NCI-H345 (cell line): ENCODE measurements around the gene ATP9B.
"Not testable (repeated sequence)": the region's sequence is repeated elsewhere in the genome, so short reads cannot be mapped to it uniquely, and the experiment has no call there.

Source experiments
- DNase-seq: peaks from one replicate; lab custom pipeline; 2025; lab: John Stamatoyannopoulos, UW

ATP9B gene

DNA sequence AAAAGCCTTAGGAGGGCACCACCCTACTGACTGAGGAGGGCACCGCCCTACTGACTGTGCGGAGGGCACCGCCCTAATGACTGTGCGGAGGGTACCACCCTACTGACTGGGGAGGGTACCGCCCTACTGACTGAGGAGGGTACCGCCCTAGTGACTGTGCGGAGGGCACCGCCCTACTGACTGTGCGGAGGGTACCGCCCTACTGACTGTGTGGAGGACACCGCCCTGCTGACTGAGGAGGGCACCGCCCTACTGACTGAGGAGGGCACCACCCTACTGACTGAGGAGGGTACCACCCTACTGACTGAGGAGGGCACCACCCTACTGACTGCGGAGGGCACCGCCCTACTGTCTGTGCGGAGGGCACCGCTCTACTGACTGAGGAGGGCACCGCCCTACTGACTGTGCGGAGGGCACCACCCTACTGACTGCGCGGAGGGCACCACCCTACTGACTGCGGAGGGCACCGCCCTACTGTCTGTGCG, 176.4 kb downstream of the ATP9B start:
- no peak for DNase-seq

DNA sequence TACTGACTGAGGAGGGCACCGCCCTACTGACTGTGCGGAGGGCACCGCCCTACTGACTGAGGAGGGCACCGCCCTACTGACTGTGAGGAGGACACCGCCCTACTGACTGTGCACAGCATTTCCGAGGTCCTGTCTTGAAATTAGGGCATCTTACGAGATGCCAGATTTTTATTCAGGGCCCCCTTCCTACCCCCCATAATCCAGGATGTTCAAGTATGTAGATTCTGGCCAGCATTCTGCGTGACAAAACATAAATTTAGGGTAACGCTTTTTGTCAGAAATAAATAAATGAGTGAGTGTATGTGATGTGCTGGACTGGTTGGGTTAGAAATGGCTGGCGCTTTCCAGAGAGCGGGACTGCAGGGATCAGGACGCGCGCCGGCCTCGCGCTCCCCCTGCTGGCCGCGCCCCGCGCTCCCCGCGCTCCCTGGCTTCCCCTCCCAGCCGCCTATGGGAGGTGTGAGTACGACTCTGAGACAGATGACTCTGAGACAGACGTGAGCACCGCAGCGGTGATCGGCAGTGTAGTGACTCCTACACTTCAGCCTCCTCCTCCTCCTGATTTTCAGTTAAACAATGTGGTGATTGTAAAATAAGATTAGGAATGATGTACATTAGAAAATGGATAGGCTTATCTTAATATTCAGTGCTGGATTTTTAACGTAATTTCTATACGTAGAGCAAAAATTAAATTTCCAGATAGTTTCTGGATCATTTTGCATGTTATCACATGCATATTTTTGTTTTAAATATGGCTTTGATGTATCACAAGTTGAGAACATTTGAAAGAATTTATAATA, 177.3 kb downstream of the ATP9B start:
- DNase-seq: peak; percentile 65

GRCh38 chr18:79248495-79249060, 179.4 kb downstream of the ATP9B start:
- DNase-seq: no peak

- no peak for DNase-seq
Observed at GRCh38 chr18:79250301-79250981, 181.2 kb downstream of the ATP9B start.

DNA sequence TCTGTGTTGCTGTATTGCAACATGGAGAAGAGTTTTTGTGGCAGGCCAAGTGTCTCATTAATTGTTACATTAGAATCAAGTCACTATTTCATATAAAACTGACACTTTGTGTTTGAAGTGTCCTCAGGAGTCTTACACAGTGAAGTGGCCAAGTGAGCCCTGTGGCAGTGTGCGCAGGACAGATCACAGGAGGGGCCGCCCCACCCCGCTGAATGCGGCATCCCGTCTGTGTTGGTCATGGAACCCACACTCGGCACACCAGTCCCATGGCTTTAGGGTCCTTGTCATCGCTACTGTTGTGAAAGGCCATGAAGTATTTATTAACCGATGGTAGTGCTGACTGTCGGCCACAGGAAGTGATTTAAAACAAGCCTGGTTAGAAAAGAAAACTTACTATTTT, 181.8 kb downstream of the ATP9B start:
- no peak for DNase-seq

DNA sequence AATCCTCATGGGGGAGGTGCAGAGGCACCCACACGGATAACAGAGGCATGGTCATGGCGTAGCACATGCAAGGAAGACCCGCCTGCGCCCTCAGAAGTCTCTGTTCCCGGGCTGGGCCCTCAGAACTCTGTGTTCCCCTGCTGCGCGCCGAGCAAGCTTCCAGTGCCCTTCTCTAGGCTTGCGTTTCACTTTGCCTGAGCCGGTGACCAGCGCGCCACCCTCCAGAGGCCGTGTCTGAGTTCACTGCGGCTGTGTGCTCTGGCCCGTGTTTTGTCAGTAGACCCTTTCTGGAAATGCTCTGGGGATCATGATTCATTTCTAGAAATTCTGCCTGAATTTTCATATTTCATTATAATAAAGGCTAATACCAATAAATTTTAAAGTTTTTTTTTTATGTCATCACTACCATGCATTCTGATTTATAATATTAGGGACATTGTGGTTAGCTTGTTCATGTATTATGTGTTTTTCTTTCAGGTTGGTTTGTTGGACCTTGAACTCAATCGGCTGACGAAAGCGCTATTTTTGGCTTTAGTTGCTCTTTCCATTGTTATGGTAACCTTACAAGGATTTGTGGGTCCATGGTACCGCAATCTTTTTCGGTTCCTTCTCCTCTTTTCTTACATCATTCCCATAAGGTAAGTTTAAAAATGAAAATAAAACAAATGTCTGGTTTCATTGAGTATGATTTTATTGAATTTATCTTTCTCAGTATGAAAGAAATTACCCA, 183.9 kb downstream of the ATP9B start:
- DNase-seq: no peak

DNA sequence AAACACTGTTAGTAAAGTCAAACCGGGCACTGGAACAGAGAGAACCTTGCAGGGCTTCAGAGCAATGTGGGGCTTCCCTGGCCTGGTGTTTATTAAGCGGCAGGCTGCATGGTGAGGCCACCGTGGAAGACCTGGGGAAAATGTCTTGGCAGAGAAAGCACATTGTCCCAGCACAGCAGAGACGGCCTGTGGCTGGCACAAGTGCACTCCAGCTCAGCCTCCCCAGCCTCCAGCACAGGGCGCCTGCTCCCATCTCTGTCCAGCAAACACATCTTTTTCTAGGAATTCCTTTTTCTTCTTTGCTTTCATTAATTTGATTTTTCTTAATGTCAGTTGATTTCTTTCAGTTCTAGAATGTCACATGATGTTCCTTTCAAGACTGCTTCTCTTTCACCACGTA, 188.3 kb downstream of the ATP9B start:
- peak; percentile 12 for DNase-seq

GRCh38 chr18:79258447-79258846, 189.3 kb downstream of the ATP9B start:
- peak; percentile 71 for DNase-seq

GRCh38 chr18:79259218-79259617, 190.0 kb downstream of the ATP9B start:
- no peak for DNase-seq

GRCh38 chr18:79260023-79260422, 190.8 kb downstream of the ATP9B start:
- peak; percentile 62 for DNase-seq

- no peak for DNase-seq
Observed at GRCh38 chr18:79260510-79260909, 191.3 kb downstream of the ATP9B start.

DNA sequence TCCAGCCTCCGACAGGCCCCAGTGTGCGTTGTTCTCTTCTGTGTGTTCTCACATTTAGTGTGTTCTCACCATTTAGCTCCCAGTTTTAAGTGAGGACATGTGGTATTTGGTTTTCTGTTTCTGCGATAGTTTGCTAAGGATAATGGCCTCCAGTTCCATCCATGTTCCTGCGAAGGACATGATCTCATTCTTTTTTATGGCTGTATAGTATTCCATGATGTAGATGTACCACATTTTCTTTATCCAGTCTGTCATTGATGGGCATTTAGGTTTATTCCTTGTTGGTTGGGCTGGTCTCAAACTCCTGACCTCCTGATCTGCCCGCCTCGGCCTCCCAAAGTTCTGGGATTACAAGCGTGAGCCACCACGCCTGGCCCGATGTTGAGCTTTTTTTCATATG, 195.9 kb downstream of the ATP9B start:
- not testable (repeated sequence) for DNase-seq

DNA sequence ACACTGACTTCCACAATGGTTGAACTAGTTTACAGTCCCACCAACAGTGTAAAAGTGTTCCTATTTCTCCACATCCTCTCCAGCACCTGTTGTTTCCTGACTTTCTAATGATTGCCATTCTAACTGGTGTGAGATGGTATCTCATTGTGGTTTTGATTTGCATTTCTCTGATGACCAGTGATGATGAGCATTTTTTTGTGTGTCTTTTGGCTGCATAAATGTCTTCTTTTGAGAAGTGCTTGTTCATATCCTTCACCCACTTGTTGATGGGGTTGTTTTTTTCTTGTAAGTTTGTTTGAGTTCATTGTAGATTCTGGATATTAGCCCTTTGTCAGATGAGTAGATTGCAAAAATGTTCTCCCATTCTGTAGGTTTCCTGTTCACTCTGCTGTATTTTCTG, 202.6 kb downstream of the ATP9B start:
- not testable (repeated sequence) for DNase-seq

GRCh38 chr18:79272916-79273315, 203.7 kb downstream of the ATP9B start:
- no peak for DNase-seq

- no peak for DNase-seq
Observed at GRCh38 chr18:79274823-79275222, 205.6 kb downstream of the ATP9B start.

GRCh38 chr18:79275461-79275860, 206.3 kb downstream of the ATP9B start:
- no peak for DNase-seq

DNA sequence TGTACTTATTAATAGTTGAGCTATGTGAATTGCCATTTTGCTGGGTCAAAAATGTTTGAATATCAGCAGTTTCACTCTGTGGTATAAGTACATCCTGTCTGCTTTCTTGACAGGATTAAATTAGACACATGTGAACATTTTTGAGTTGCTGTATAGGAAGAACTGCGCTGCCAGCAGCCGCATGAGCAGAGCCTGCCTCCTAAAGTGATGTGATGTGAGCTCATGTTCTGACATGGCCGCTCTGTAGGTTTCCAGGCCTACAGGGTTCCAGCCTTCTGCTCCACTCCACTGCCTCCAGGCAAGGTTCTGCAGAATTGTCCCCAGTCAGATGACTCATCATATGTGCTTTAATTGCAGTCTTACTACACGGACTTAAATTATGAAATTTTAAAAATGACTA, 206.8 kb downstream of the ATP9B start:
- no peak for DNase-seq

DNA sequence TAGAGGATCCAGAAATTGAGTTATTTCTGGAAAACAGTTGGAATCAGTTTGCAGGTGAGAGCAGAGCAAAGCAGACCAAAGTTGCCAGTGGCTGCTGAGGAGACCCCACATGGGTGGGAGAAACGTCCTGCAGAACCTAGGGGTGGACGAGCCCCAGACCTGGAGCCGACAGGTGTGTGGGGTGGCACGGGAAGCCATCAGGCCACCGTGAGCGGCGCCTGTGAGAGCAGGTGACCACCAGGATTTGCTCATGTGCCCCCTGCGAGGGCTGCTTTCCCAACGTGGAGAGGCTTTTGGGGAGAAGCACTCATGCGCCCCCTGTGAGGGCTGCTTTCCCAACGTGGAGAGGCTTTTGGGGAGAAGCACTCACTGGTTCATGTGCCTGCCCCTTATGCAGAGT, 209.7 kb downstream of the ATP9B start:
- no peak for DNase-seq

GRCh38 chr18:79283131-79283810, 214.1 kb downstream of the ATP9B start:
- DNase-seq: no peak

DNA sequence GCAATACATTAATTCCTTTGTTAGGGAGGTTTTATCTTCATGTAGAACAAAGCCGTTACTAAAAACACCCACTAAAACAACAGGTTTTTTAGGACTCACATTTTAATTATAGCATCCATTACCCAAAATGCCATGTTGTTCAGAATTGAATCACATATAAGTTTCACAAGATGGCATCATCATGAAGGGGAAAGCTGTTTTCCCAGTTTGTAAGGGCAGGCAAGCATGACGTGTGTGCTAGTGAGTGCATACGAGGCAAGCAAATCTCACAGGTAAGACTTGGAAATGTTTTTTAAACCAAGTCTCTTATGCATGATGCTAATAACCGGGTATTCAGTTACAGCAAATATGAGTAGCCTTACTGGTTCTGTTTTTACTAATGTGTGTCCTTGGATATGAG, 214.7 kb downstream of the ATP9B start:
- no peak for DNase-seq

- not testable (repeated sequence) for DNase-seq
Observed at GRCh38 chr18:79285191-79285590, 216.0 kb downstream of the ATP9B start.

GRCh38 chr18:79290409-79290808, 221.2 kb downstream of the ATP9B start:
- DNase-seq: not testable (repeated sequence)
